T-helper 2 cell (primary cell): ENCODE measurements around the gene VPREB3.

ENCODE experiments used
- DNase-seq, 5 experiments: peaks; one replicate each; pipeline versions ENCODE4 v3.0.0 to v3.0.0-alpha.2; 2012 to 2022

Gene VPREB3

DNA sequence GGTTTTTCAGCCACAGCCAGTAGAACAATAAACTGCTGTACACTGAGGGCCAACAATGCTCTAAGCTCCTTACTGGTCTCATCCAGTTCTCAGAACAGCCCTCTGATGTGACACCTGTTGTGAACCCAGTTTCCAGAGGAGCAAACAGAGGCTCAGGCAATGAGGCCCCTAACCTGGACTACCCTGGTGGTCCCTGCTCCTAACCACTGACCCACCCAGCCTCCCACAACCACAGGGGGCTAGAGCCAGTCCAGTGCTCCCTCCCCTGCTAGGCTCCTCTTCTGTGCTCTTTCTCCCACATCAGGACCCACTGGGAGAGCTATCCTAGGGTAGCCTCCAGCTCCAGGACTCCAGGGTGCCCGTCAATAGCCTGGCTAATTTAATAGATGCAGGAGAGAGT lies 28.5 kb upstream of the VPREB3 start:
- no peak for DNase-seq

GRCh38 chr22:23782252-23782651 lies 28.0 kb upstream of the VPREB3 start:
- DNase-seq = no peak

GRCh38 chr22:23781511-23782183 lies 27.4 kb upstream of the VPREB3 start:
- DNase-seq = no peak

DNA sequence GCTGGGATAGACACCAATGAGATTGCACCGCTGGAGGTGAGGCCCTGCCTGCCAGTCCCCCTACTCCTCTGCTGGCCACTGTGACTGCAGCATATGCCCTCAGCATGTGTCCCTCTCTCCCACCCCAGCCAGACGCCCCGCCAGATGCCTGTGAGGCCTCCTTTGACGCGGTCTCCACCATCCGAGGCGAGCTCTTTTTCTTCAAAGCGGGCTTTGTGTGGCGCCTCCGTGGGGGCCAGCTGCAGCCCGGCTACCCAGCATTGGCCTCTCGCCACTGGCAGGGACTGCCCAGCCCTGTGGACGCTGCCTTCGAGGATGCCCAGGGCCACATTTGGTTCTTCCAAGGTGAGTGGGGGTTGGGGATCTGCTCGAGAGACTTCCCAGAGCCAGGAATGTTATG lies 26.8 kb upstream of the VPREB3 start:
- no peak for DNase-seq

DNA sequence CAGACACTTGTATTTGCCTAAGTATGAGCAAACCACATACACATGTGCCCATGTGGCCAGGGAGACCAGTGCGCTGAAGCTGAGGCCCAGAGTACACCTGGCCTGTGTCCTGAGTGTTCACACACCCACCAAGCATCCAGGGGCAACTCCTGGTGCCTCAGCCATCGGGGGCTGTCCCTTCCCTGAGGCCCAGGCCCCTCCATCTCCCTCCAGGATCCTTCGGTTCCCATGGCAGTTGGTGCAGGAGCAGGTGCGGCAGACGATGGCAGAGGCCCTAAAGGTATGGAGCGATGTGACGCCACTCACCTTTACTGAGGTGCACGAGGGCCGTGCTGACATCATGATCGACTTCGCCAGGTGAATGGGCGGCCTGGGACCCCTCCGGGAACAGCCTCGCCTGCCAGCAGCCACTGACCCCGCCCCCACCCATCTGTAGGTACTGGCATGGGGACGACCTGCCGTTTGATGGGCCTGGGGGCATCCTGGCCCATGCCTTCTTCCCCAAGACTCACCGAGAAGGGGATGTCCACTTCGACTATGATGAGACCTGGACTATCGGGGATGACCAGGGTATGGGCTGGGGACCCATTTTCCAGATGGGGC lies 26.0 kb upstream of the VPREB3 start:
- no peak for DNase-seq

GRCh38 chr22:23779731-23780130 lies 25.5 kb upstream of the VPREB3 start:
- DNase-seq = no peak

- DNase-seq = no peak
Observed at GRCh38 chr22:23779083-23779482, 24.9 kb upstream of the VPREB3 start.

GRCh38 chr22:23778577-23778900 lies 24.3 kb upstream of the VPREB3 start:
- no peak for DNase-seq

GRCh38 chr22:23777776-23778576 lies 23.8 kb upstream of the VPREB3 start:
- DNase-seq = no peak

GRCh38 chr22:23775779-23776375 lies 21.7 kb upstream of the VPREB3 start:
- DNase-seq = no peak

DNA sequence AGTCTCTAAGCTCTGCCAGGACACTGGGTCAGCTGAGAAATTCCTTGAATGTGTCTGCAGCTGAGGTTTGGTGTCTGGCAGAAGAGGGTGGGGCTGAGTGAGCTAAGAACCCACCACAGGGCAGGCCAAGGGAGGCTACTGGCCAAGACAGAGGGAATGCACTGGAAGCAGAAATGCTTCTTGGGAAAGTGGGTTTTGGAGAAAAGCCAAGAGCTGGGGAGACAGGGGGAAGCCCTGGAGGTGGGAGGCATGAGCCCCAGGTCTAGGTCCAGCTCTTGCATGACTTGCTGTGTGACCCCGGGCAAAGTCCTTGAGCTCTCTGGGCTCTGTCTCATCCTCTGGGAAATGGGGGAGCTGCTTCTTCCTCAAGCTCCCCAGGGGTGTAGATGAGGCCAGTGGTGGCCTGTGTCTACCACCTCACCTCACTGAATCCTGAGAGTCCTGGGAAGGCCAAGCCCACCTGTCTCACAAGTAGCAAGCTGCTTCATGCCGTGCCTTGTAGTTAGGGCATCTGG lies 20.8 kb upstream of the VPREB3 start:
- DNase-seq = no peak

DNA sequence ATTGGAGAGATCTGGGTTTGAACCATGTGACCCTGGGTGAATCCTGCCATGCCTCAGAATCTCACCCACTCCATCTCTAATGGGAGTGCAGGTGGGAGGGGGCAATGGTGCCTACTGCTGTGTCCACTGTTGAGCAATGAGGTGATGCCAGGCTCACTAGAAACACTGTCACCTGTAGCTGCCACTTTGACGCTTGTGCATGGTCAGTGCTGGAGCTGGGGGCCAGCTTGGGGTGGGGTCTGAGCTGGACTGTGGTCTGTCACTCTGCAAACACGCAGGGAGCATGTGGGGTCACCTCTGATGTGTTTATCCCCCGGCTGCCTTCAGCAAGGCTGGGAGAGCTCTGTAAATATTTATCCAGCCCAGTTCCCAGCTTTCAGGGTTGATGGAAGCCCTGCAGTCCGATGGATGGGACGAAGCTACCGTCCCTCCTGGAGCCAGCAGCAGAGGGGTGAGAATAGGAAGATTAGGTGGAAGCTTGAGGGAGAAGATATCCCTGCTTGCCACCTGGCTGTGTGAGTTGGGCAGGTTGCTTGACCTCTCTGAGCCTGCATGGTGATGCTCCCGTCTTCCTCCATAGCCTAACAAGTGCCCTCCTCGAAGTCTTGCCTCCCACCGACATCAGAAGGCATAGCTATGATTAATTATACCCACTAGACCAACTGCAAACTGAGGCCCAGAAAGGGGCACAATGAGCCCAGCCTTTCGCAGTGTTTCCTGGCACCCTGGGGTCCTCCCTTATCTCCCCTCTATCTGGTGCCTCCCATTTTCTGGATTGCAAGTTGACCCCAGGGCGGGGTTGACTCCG lies 20.1 kb upstream of the VPREB3 start:
- DNase-seq = no peak

- no peak for DNase-seq
Observed at GRCh38 chr22:23773483-23774113, 19.4 kb upstream of the VPREB3 start.

GRCh38 chr22:23772649-23773473 lies 18.6 kb upstream of the VPREB3 start, which contains the start of gene MMP11:
Gene MMP11, plus strand, starts transcription at chr22:23772849. Its CDS starts 22 bp downstream, at chr22:23772871.
- peak in 4 of 5 experiments; percentile 32 to 42 (median 40) for DNase-seq

DNA sequence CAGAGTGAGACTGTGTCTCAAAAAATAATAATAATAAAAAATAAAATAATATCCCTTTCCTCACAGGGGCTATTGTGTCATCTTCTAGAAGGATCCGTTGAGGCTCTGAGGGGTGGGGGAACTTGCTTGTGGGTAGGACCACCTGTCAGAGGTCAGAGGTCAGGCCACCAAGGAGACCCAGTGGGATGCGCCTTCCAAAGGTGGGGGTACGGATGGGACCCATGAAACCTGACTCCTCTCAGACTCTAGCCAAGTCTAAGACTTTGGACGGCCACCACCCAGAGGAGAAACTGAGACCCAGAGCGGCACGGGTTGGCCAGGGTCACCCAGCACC lies 18.1 kb upstream of the VPREB3 start:
- DNase-seq = no peak

DNA sequence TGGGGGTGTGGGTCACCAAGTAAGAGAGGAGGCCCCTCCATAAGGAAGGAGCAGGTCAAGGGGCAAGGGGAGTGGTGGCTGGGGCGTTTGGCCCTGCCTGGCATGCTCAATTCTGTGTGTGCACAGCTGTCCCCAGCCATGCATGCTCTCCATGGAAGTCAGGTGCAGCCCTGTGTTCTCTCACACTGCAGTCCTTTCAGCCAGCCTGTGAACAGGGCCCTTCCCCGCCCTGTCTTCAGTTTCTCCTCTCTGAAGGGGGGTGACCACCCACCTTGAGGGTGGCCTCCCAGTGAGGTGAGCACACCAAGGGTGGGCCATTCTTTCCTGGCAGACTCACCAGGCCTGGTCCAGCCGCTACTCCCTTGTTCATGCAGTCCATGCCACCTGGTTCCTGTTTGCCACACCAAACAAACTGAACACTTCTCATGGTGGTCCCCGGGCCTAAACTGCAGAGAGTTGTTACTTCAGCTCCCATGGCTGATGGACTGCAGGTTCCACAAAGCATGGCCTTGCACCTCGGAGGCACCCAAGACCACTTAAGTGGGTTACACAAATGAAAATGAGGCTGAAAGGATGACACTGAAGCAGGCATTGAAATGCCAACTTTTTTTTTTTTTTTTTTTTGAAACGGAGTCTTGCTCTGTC lies 15.2 kb upstream of the VPREB3 start:
- no peak for DNase-seq

DNA sequence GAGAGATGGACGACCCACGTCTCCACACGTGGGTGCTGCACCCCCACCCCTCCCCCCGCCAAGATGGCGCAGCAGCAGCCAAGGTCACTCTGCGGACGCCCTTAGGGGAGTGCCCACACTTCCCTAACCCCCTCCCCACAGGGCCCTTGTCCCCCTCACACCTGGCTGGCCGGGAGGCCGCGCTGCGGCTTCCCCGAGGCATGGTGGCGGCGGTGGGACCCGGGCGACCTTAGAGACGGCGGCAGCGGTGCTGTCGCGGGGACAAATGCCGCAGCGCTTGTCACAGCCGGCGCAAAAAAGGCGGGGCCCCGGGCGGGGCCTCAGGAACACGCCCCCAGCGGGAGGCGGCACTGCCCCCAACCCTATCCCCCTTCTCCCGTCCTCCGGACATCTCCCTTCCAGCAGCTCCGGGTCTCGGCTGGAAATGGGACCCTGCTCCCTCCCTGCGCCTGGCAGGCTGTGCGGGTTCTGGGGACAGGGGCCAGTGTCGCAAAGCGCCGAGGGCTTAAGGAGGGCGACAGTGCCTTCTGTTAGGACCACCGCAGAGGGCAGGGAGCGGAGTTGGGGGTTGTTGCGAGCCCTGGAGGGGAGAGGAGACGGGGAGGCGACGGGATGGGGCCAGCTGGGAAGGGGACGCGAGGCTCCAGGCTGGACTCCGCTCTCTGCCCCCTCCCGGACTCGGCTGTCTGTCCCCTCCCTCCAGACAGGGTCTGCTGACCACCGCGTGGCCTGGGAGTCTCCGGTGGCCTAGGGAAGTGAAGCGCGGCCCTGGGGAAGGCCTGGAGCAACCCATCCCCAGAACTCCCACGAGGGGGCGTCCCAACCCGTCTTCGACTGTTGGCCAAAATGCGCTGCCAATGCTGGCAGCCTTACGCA lies 13.7 kb upstream of the VPREB3 start, which contains the start of gene CHCHD10:
TSS of gene CHCHD10 (minus strand) at position 300 of the 876 bp plus-strand sequence. CDS start at position 202, 98 bp downstream.
- peak; percentile 53 to 80 (median 62) for DNase-seq

GRCh38 chr22:23767303-23767672 lies 13.1 kb upstream of the VPREB3 start:
- DNase-seq = no peak
